HG02970 (cell line): Measurements from ENCODE around the gene KIAA0513.

Experiments
- ATAC-seq: cut with Tn5 transposase; IDR thresholded peaks from one replicate; pipeline ENCODE4 v1.9.1; 2021; ENCODE audit warnings: mild to moderate bottlenecking, moderate library complexity, moderate number of reproducible peaks; ENCODE audit not compliant: unreplicated experiment, low FRiP score

KIAA0513 gene

GRCh38 chr16:85004587-85005205, 22.9 kb upstream of the KIAA0513 start:
- ATAC-seq = no peak

GRCh38 chr16:85005285-85006069, 22.1 kb upstream of the KIAA0513 start:
- no peak for ATAC-seq

GRCh38 chr16:85006639-85007038, 21.0 kb upstream of the KIAA0513 start:
- ATAC-seq = no peak

GRCh38 chr16:85007496-85008214, 19.9 kb upstream of the KIAA0513 start:
- ATAC-seq = no peak

- no peak for ATAC-seq
These were observed 19.3 kb upstream of the KIAA0513 start for GRCh38 chr16:85008271-85008670.

- ATAC-seq = no peak
These were observed 17.1 kb upstream of the KIAA0513 start for GRCh38 chr16:85010446-85010930.

GRCh38 chr16:85010931-85011845, 16.4 kb upstream of the KIAA0513 start, which contains the start of gene ZDHHC7:
TSS of gene ZDHHC7 (minus strand) at chr16:85011535. CDS start at chr16:84990618, 20,917 bp downstream.
- peak; percentile 87 for ATAC-seq

- ATAC-seq = peak; percentile 10
These were observed 15.7 kb upstream of the KIAA0513 start for GRCh38 chr16:85011846-85012284.

GRCh38 chr16:85014311-85014710, 13.3 kb upstream of the KIAA0513 start:
- no peak for ATAC-seq

GRCh38 chr16:85015481-85016187, 12.0 kb upstream of the KIAA0513 start:
- ATAC-seq = no peak

GRCh38 chr16:85017151-85017550, 10.4 kb upstream of the KIAA0513 start:
- no peak for ATAC-seq

- ATAC-seq = no peak
These were observed 10.0 kb upstream of the KIAA0513 start for GRCh38 chr16:85017633-85018032.

- no peak for ATAC-seq
These were observed 8.9 kb upstream of the KIAA0513 start for GRCh38 chr16:85018529-85019236.

GRCh38 chr16:85019659-85020245, 7.8 kb upstream of the KIAA0513 start:
- no peak for ATAC-seq

- ATAC-seq = no peak
These were observed 1.6 kb upstream of the KIAA0513 start for GRCh38 chr16:85025781-85026653.

GRCh38 chr16:85026703-85027102, 892 bp upstream of the KIAA0513 start:
- no peak for ATAC-seq

GRCh38 chr16:85027958-85028684, 526 bp downstream of the KIAA0513 start:
- peak; percentile 15 for ATAC-seq
